Measurements from ENCODE around the gene ZKSCAN2. TPM values are rescaled to one million over a fixed set of nuclear protein-coding genes. Genes with fewer than 3 reads are reported as not detected.

The ZKSCAN2 gene
- total RNA-seq (ENCODE audit: low replicate concordance), result 9.4 and 16.9 TPM in 2 replicates
- long read RNA-seq, partial matches to known transcripts, result 0 of 5 reads
- long read RNA-seq, other reads (novel, unspliced or antisense), result 5 of 5 reads

DNA sequence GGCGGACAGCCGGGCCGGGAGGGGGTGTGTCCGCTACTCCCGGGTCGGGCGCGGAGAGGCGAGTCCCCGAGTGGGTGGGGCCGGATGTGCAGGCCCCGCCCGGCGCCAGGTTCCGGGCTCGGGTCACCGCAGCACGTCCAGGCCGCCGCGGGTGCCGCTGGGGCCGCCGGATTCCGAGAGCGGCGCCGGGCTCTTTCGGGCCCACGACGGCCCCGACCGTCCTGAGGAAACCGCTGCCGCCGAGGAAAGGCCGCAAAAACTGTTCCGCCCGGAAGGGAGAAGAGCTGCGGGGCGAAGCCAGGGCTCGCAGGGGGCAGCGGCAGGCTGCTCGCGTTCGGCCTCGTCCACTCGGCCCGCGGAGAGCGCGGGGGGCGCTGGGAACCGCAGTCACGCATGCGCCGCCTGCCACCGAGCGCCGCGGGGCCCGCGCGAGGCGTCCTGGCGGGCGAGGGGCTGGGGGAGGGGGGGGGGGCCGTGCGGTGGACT is at the start of gene ZKSCAN2:
Gene ZKSCAN2 (minus strand): TSS at position 376 of the 486 bp plus-strand sequence. CDS start 718 bp downstream, outside the sequence.
- peaks cover 14% of the 10 kb centered on the region for H3K36me3 Mint-ChIP-seq
- DNase-seq (ENCODE audit: extremely low spot score, unreplicated experiment), result peak; percentile 91
- H3K27ac Mint-ChIP-seq, result peak within 1 kb of the TSS; percentile 95
- H3K4me1 Mint-ChIP-seq (ENCODE audit: unreplicated experiment), result peaks cover 33% of the 10 kb centered on the region
- H3K9me3 Mint-ChIP-seq, result no peaks in the 10 kb centered on the region
- TF ChIP-seq, protein P1, sequence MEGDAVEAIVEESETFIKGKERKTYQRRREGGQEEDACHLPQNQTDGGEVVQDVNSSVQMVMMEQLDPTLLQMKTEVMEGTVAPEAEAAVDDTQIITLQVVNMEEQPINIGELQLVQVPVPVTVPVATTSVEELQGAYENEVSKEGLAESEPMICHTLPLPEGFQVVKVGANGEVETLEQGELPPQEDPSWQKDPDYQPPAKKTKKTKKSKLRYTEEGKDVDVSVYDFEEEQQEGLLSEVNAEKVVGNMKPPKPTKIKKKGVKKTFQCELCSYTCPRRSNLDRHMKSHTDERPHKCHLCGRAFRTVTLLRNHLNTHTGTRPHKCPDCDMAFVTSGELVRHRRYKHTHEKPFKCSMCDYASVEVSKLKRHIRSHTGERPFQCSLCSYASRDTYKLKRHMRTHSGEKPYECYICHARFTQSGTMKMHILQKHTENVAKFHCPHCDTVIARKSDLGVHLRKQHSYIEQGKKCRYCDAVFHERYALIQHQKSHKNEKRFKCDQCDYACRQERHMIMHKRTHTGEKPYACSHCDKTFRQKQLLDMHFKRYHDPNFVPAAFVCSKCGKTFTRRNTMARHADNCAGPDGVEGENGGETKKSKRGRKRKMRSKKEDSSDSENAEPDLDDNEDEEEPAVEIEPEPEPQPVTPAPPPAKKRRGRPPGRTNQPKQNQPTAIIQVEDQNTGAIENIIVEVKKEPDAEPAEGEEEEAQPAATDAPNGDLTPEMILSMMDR (conservative IDR thresholded peaks at IDR 0.05), result no peak
- no peaks in the 10 kb centered on the region for H3K27me3 Mint-ChIP-seq
- peak within 1 kb of the TSS; percentile 89 for H3K4me3 Mint-ChIP-seq

DNA sequence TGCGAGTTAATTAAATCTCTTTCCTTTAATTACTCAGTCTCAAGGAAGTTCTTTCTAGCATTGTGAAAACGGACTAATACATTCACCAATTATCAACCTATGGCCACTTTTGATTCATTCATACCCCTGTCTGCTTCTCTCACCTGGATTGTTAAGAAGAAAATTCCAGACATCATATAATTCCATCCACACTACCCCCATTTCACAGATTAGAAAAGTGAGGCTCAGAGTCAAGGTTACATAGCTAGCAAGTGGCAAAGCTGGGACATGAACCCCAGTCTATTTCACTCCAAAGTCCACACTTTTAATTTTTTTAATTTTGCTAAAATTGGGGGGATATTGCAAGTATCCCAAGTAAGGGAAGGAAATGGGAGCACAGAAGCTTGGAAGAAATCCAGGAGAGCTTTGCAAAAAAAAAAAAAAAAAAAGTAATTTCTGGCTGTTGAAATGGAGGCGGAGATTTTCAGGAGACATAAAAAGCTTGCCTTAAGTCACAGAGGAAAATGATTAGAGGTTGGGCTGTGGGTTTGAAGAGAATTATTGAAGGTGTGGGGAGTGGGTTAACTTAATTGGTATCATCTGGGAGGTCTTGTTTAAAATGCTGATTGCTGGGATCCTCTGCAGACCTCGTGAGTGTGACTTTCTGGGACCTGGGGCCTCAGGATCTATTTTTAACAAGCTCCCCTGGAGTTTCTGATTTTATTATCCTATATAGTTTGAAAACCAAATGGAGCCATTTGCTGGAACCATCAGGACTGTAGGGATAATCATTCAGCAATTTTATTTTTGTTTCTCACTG is 42.3 kb upstream of the ZKSCAN2 start:
- H3K27me3 Mint-ChIP-seq, result no peaks in the 10 kb centered on the region
- H3K4me3 Mint-ChIP-seq, result no peak overlapping the region
- TF ChIP-seq, protein P1 (conservative IDR thresholded peaks at IDR 0.05), result no peak
- DNase-seq (ENCODE audit: extremely low spot score, unreplicated experiment), result no peak
- H3K9me3 Mint-ChIP-seq, result no peaks in the 10 kb centered on the region
- H3K36me3 Mint-ChIP-seq, result no peaks in the 10 kb centered on the region
- no peak overlapping the region for H3K27ac Mint-ChIP-seq
- H3K4me1 Mint-ChIP-seq (ENCODE audit: unreplicated experiment), result peaks cover 9% of the 10 kb centered on the region

DNA sequence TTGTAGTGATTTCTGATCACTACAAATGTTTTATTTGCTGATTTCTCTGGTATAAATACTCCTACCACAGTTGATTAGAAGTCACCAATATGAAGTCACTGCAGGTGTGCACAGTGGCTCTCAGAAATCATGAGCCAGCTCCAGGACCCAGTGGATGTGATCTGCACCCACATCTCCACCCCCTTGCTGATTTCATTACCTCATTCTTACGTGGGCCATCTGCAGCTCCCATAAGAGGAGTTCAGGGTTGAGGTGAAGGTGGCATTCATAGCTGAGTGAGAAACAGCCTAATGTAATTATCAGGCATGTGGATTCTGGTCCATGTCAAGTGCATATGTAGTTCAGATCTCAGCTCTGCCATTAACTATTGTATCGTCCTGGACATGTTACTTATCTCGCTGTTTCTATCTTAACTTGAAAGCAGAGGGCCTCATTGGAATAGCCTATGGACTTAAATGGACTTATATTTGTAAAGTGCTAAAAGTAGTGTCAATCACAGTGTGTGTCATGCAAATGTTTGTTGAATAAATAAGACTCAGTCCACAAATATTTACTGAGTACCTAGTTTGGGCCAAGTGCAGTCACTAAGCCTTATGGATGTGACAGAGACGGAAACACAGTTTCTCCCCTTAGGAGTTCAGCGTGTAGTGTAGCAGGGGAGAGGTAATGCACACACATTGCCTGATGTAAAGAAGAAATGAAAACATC is 40.7 kb upstream of the ZKSCAN2 start:
- Mint-ChIP-seq H3K4me1 (ENCODE audit: unreplicated experiment) (peaks cover 9% of the 10 kb centered on the region), H3K36me3 (no peaks in the 10 kb centered on the region), H3K4me3 (no peak overlapping the region), H3K27me3 (no peaks in the 10 kb centered on the region), H3K9me3 (peaks cover under 1% of the 10 kb centered on the region), H3K27ac (no peak overlapping the region)
- TF ChIP-seq, protein P1 (conservative IDR thresholded peaks at IDR 0.05), result no peak
- DNase-seq (ENCODE audit: extremely low spot score, unreplicated experiment), result no peak

DNA sequence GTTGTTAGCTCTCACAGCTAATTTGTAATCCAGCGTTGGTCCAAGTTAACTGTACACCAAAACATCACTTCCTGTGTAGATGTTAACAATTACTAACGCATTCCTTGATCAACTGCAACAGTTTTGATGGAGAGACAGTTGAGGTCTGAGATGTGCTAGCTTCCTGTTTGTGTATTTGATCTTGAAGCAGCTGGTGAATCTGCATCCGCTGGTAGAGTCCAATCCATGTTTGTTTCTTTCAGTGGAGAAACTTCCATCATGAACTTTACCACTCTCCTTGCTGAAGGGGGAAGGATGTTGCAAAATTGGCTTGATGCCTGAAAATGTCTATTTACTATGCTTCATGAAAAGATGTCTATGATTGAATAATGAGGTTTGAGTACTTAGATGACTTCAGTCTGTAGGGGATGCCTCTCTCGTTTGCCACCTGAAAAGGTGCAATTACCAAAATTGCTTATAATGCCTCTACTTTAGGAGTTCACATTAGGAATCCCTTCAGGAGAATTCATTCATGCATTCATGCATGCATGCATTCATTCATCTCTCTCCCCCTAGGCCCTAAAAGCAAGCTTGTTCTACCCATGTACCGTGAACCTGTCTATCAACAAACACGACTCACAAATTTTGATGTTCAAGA is 39.6 kb upstream of the ZKSCAN2 start:
- H3K27me3 Mint-ChIP-seq, result no peaks in the 10 kb centered on the region
- no peak overlapping the region for H3K27ac Mint-ChIP-seq
- H3K9me3 Mint-ChIP-seq, result peaks cover 7% of the 10 kb centered on the region
- TF ChIP-seq, protein P1 (conservative IDR thresholded peaks at IDR 0.05), result no peak
- no peak for DNase-seq (ENCODE audit: extremely low spot score, unreplicated experiment)
- peaks cover 9% of the 10 kb centered on the region for H3K4me1 Mint-ChIP-seq (ENCODE audit: unreplicated experiment)
- H3K36me3 Mint-ChIP-seq, result peaks cover 4% of the 10 kb centered on the region
- H3K4me3 Mint-ChIP-seq, result no peak overlapping the region

DNA sequence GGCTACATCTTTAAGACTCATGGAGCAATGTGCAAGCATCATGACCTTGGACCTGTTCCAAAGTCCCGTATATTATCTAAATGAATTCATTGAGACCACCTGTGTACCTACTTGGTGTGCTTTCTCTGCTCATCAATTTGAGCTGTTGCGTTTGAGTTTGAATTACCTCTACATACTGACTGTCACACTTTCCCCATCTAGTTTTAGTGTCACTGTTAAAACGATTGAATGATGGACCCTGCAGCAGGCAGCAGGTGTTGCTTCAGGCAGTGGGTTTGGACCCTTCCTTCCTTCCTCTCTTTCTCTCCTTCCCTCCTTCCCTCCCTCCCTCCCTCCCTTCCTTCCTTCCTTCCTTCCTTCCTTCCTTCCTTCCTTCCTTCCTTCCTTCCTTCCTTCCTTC is 33.9 kb upstream of the ZKSCAN2 start:
- no peaks in the 10 kb centered on the region for H3K4me1 Mint-ChIP-seq (ENCODE audit: unreplicated experiment)
- TF ChIP-seq, protein P1 (conservative IDR thresholded peaks at IDR 0.05), result no peak
- no peaks in the 10 kb centered on the region for H3K27me3 Mint-ChIP-seq
- H3K36me3 Mint-ChIP-seq, result peaks cover 12% of the 10 kb centered on the region
- no peak overlapping the region for H3K27ac Mint-ChIP-seq
- no peak for DNase-seq (ENCODE audit: extremely low spot score, unreplicated experiment)
- no peak overlapping the region for H3K4me3 Mint-ChIP-seq
- H3K9me3 Mint-ChIP-seq, result peaks cover 7% of the 10 kb centered on the region

Measured in type B pancreatic cell (in vitro differentiated cells).